K562 (cell line): ENCODE data around the gene CALU. TPM values are rescaled to one million over a fixed set of nuclear protein-coding genes. Genes with fewer than 3 reads are reported as not detected.

Experiments used
- CC2D1A ChIP-seq: fragments of 450-650 bp; IDR thresholded peaks from 2 replicates; pipeline ENCODE4 v1.6.1; 2017; ENCODE audit warnings: mild to moderate bottlenecking
- DMBX1 ChIP-seq: fragments of 250-450 bp; sonication (Bioruptor Pico); IDR thresholded peaks from 2 replicates; pipeline ENCODE4 v1.8.0; 2022; ENCODE audit warnings: inconsistent platforms, mild to moderate bottlenecking, moderate library complexity, borderline replicate concordance
- EP300 ChIP-seq: IDR thresholded peaks from 2 replicates; pipeline ENCODE4 v1.6.1; 2012; ENCODE audit warnings: low read length, improper control_type of control experiment
- FOXK2 ChIP-seq, 2 experiments: fragments of 450-650 bp; IDR thresholded peaks in 1 of 2; conservative IDR thresholded peaks in 1 of 2; 2 replicates each; pipeline ENCODE4 v1.6.1; 2016; ENCODE audit warnings: low read depth in 2 of 2, mild to moderate bottlenecking in 1 of 2
- GABPA ChIP-seq: fragments of 200-800 bp; sonication (Bioruptor generic); conservative IDR thresholded peaks from 2 replicates; pipeline ENCODE4 v1.6.1; 2016; ENCODE audit warnings: low read depth, missing genetic modification characterization, missing compliant biosample characterization
- TOE1 ChIP-seq, 2 experiments: fragments of 450-650 bp in 1 of 2; sonication (generic) in 1 of 2; formaldehyde crosslinking in 1 of 2; IDR thresholded peaks; 2 replicates each; pipeline versions ENCODE4 v1.7.1 to v1.8.0; 2016 to 2022; ENCODE audit warnings: borderline replicate concordance in 2 of 2, mild to moderate bottlenecking in 2 of 2, antibody characterized with exemption in 1 of 2, inconsistent platforms in 1 of 2, low read depth in 1 of 2, missing genetic modification reagents in 1 of 2, moderate library complexity in 1 of 2
- TRIM24 ChIP-seq, 2 experiments: fragments of 450-650 bp; IDR thresholded peaks; 2 replicates each; pipeline ENCODE4 v1.6.1; 2016
- ZNF766 ChIP-seq: fragments of 200-800 bp; sonication (Bioruptor generic); conservative IDR thresholded peaks from 2 replicates; pipeline ENCODE4 v1.6.1; 2016; ENCODE audit warnings: missing genetic modification characterization, missing compliant biosample characterization
- polyA plus RNA-seq, 8 experiments: library from polyadenylated mRNA; depleted of rRNA in 4 of 8; stranded (reverse) in 5 of 8; unstranded in 3 of 8; fragments of >200 nt; fragmentation: Nextera tagmentation in 2 of 8; fragmentation: Illumina TruSeq in 1 of 8; extraction: Ambion mirVana in 2 of 8; extraction: Trizol in 1 of 8; gene quantifications; 2 replicates each; pipeline versions ENCODE4 v1.2.1 to v1.2.3, GENCODE V29; 2011 to 2014; ENCODE audit warnings: inconsistent platforms in 1 of 8, missing spikeins in 1 of 8
- total RNA-seq, 7 experiments: library from RNA; depleted of rRNA in 6 of 7; stranded (reverse); fragments of >200 nt in 6 of 7; fragmentation: Illumina TruSeq in 2 of 7; extraction: Trizol in 2 of 7; gene quantifications; 2 replicates each; pipeline versions ENCODE4 v1.2.1 to v1.2.3, GENCODE V29; 2011 to 2021; ENCODE audit warnings: low replicate concordance in 1 of 7
- TF ChIP-seq, protein P1 (sequence below): IDR thresholded peaks from 2 replicates; pipeline ENCODE4 v1.6.1; 2012; ENCODE audit warnings: low read depth, low read length, improper control_type of control experiment, borderline replicate concordance
- TF ChIP-seq, protein P2 (sequence below): fragments of 450-650 bp; IDR thresholded peaks from 2 replicates; pipeline ENCODE4 v1.6.1; 2017; ENCODE audit warnings: antibody characterized with exemption, mild to moderate bottlenecking

CALU gene
- total and polyA plus RNA-seq, 9 of the 15 experiments (the other 6 are each of a cell fraction or from before 2014, with no cell fraction given) = 166 to 286 (median 215) TPM

DNA sequence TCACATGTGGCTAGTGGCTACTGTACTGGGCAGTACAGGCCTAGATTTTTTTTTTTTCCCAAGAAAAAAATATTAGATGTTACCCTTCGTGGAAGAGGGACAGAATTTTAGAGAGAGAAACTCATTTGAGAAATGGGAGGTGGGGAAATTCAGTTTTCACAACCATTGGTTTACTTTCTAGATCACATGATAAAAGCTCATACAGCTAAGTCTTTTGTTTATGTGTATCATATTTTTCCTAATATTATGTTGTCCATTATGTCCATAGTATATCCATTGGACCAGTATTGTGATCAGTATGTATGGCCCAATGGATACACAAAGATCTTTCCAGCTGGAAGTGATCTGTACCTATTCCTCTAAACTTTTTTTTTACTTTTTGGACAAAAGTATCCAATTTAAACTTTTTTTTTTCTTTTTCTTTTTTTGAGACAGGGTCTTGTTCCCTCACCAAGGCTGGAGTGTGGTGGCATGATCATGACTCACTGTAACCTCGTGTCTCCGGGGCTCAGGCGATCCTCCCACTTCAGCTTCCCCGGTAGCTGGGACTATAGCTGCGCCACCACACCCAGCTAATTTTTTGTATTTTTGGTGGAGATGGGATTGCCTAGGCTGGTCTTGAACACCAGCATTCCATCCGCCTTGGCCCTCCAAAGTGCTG is 4.1 kb downstream of the CALU start (continued):
- TF ChIP-seq TOE1 (IDR thresholded peaks at IDR 0.05; ENCODE audit: borderline replicate concordance) (peak; percentile 48), TOE1 (CRISPR knock-in tag; IDR thresholded peaks at IDR 0.05; ENCODE audit: borderline replicate concordance, low read depth) (no peak), DMBX1 (CRISPR knock-in tag) (0 out of 2 replicates have a peak, but pooled peaks have one; percentile 22), ZNF766 (CRISPR knock-in tag) (peak; percentile 60; the same call in 1 of the 2 replicates), FOXK2 (conservative IDR thresholded peaks at IDR 0.05 in 1 of 2, IDR thresholded peaks at IDR 0.05 in 1 of 2; ENCODE audit: low read depth in 2 of 2) (peak; percentile 17 to 36; a peak in 1 of 4 replicates), GABPA (0 out of 2 replicates have a peak, but pooled peaks have one; percentile 19), TRIM24 (IDR thresholded peaks at IDR 0.05) (peak in 1 of 2 experiments; percentile 33; a peak in 1 of 4 replicates), EP300 (peak; percentile 37; the same call in 1 of the 2 replicates), CC2D1A (0 out of 2 replicates have a peak, but pooled peaks have one; percentile 14)
- TF ChIP-seq, protein P1, sequence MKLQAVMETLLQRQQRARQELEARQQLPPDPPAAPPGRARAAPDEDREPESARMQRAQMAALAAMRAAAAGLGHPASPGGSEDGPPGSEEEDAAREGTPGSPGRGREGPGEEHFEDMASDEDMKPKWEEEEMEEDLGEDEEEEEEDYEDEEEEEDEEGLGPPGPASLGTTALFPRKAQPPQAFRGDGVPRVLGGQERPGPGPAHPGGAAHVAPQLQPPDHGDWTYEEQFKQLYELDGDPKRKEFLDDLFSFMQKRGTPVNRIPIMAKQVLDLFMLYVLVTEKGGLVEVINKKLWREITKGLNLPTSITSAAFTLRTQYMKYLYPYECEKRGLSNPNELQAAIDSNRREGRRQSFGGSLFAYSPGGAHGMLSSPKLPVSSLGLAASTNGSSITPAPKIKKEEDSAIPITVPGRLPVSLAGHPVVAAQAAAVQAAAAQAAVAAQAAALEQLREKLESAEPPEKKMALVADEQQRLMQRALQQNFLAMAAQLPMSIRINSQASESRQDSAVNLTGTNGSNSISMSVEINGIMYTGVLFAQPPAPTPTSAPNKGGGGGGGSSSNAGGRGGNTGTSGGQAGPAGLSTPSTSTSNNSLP = peak; percentile 46; the same call in 1 of the 2 replicates
- TF ChIP-seq, protein P2, sequence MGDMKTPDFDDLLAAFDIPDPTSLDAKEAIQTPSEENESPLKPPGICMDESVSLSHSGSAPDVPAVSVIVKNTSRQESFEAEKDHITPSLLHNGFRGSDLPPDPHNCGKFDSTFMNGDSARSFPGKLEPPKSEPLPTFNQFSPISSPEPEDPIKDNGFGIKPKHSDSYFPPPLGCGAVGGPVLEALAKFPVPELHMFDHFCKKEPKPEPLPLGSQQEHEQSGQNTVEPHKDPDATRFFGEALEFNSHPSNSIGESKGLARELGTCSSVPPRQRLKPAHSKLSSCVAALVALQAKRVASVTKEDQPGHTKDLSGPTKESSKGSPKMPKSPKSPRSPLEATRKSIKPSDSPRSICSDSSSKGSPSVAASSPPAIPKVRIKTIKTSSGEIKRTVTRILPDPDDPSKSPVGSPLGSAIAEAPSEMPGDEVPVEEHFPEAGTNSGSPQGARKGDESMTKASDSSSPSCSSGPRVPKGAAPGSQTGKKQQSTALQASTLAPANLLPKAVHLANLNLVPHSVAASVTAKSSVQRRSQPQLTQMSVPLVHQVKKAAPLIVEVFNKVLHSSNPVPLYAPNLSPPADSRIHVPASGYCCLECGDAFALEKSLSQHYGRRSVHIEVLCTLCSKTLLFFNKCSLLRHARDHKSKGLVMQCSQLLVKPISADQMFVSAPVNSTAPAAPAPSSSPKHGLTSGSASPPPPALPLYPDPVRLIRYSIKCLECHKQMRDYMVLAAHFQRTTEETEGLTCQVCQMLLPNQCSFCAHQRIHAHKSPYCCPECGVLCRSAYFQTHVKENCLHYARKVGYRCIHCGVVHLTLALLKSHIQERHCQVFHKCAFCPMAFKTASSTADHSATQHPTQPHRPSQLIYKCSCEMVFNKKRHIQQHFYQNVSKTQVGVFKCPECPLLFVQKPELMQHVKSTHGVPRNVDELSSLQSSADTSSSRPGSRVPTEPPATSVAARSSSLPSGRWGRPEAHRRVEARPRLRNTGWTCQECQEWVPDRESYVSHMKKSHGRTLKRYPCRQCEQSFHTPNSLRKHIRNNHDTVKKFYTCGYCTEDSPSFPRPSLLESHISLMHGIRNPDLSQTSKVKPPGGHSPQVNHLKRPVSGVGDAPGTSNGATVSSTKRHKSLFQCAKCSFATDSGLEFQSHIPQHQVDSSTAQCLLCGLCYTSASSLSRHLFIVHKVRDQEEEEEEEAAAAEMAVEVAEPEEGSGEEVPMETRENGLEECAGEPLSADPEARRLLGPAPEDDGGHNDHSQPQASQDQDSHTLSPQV = peak; percentile 72
